KOPT-K1 (cell line): ENCODE data around the gene FOXJ3.
A peak's percentile ranks its signal among the peaks of the same experiment; 100 is the strongest.

ENCODE experiments used
- H3K27ac ChIP-seq: fragments of 200-600 bp; sonication (generic); 2 replicates; pipeline ENCODE4 v1.5.1; 2016; ENCODE audit warnings: antibody characterized with exemption, mild to moderate bottlenecking, low read depth, low read length; ENCODE audit not compliant: poor library complexity, severe bottlenecking
- H3K36me3 ChIP-seq: fragments of 200-600 bp; sonication (generic); 2 replicates; pipeline ENCODE4 v1.5.1; 2017; ENCODE audit warnings: antibody characterized with exemption, mild to moderate bottlenecking, low read length, moderate library complexity; ENCODE audit not compliant: insufficient read depth
- H3K9me3 ChIP-seq: fragments of 200-600 bp; sonication (generic); 2 replicates; pipeline ENCODE4 v1.5.1; 2017; ENCODE audit warnings: antibody characterized with exemption, low read length, mild to moderate bottlenecking; ENCODE audit not compliant: insufficient read depth, poor library complexity, severe bottlenecking

The FOXJ3 gene

DNA sequence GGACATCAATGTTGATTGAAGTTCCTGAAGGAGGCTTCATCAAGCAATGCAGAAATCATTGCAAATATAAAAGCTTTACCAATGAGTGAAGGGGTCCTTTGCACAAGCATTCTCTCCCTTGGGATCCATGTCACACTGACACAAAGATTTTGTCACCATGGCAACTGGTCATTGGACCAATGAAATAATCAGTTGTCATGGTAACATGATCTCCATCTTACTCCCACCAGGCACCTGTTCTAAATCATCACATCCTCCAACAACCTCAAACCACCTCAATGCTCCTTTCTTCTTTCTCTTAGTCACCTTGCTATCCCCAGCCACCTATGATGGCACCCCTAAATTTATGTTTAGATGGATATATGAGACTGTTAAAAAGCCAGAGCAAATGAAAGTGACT, 13.5 kb upstream of the FOXJ3 start:
- H3K9me3 ChIP-seq, result no peaks in the 10 kb centered on the region
- no peaks in the 10 kb centered on the region for H3K36me3 ChIP-seq
- H3K27ac ChIP-seq, result no peak overlapping the region

DNA sequence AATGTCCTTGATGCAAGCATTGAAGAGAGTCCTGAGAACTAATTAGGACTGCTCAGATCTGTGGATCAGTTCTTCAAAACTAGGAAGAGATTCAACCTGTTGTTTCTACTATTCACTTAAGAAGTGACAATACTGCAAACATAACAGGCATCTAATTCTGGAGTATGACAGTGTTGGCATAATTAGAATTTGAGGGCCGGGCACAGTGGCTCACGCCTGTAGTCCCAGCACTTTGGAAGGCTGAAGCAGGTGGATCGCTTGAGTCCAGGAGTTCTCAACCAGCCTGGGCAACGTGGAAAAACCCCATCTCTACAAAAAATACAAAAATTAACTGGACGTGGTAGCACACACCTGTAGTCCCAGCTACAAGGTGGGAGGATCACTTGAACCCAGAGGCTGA, 8.0 kb upstream of the FOXJ3 start:
- no peak overlapping the region for H3K27ac ChIP-seq
- H3K36me3 ChIP-seq, result no peaks in the 10 kb centered on the region

DNA sequence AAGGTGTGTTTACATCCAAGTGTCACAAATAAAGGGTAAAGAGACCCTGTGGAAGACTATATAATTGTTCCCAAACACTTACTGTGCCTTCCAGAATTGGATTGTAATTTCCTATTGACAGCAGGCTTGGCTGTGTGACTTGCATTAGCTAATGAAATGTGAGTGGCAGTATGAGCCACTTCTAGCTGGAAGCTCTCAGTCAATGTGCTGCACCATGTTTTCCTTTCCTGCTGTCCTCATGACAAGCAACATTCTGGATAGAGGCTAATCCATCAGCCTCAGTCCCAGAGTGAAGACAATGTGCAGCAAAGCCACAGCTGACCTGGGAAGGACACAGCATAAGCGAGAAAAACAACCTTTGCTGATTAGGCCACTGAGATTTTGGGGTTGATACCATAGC, 5.9 kb upstream of the FOXJ3 start:
- H3K9me3 ChIP-seq, result no peaks in the 10 kb centered on the region
- H3K36me3 ChIP-seq, result no peaks in the 10 kb centered on the region
- no peak overlapping the region for H3K27ac ChIP-seq

More for the DNA sequence above, 8.0 kb upstream of the FOXJ3 start:
- no peaks in the 10 kb centered on the region for H3K9me3 ChIP-seq

DNA sequence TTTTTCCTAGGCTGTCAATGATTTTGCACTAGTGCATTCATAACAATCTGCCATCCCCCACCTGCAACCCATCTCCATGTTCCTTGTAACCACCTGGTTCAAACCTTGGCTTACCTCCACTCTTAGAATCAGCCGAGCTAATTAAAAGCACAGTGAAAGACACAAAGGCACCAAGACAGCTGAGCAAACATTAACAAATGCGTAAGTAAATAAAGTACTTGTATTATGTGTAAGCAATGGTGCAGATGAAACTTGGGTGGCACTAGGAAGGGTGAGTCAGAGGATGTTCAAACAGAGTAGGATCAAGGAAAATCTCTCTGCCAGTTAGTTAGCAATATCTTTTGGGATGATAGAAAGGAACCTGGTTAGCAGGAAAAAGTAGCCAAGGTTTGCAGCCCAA, 5.1 kb upstream of the FOXJ3 start:
- Histone ChIP-seq H3K36me3 (no peaks in the 10 kb centered on the region), H3K27ac (no peak overlapping the region), H3K9me3 (no peaks in the 10 kb centered on the region)

DNA sequence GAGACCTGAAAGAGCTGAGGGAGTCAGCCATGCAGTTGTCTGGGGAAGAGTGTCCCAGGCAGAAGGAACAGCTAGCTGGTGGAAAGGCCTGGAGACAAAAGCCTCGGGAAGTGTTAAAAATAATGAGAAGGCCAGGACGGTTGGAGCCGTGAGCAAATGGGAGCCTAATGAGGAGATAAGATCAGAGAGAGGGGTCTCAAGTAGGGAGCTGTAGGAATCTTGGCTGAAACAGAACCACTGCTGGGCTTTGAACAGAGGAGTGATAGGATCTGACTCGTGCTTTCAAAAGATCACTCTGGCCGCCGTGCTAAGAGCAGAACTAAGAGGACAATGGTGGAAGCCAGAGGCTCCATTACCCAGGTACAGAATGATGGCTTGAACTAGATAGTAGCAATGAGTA, 1.9 kb upstream of the FOXJ3 start:
- Histone ChIP-seq H3K36me3 (no peaks in the 10 kb centered on the region), H3K9me3 (no peaks in the 10 kb centered on the region), H3K27ac (no peak overlapping the region)

DNA sequence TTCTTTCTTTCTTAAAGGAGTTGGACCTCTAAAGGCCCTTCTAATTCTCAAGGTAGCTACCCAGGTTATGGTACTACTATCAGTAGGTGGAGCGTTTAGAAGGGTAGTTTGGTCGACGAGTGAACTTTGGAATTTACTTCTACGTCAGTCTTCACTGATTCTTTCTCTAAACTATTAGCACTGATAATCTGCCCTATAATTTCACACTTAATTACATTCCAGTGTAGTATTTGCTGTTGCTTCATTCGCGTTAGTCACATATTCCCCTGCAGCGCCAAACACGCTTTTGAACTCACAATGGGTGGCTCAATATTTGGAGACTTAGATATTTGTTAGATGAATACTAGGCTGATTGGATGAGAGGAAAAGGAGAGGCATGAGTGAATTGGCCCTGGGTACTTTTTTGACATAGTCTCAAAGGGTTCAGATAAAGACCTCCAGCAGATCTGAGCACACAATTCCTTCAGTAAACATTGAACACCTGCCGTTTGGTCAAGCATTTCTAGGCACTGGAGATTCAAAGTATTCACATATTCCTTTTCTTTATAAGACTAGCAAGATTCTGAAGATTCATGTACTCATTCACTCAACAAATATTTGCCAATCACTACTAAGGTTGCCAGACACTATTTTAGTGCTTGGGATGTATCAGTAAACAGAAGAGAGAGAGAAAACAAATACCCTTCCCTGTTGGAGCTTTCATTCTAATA, 929 bp upstream of the FOXJ3 start:
- peak overlapping the region; percentile 71 for H3K27ac ChIP-seq
- H3K9me3 ChIP-seq, result no peaks in the 10 kb centered on the region
- H3K36me3 ChIP-seq, result no peaks in the 10 kb centered on the region

DNA sequence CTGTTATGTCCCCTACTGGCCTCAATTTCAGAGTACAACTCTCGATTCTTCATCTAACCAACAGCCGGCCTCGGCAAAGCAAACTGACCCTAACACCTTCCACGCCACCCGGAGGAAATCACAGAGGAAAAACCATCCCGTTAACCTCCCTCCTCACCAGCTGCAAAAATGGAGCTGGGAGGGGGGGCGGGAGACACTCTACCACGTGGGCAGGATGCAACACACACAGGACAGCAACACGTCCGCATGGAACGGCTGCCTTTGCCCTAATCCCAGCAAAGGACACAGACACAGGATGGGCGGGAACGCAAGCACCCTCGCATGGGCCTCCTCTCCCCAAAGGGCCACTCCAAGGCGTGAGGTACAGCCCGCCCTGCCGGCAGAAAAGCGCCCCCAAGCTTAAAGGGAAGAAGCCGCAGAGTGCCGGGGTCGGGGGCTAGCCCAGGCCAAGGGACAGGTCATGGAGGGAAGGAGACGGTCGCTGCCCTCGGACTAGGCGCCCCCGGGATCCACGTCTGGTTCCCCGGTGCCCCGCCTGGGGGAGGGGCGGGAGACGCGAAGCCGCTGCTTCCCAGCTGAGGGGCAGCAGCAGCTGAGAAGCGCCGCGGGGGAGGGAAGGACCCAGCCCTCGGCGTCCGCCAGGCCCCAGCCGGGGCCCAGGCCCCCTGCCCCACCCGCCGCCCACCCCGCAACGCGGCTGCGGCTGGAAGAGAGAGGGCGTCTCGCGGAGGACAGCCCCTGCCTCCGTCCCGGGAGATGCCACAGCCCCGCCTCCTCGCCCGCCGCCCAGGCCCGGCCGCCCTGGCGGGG, 590 bp downstream of the FOXJ3 start:
- Histone ChIP-seq H3K27ac (peak overlapping the region; percentile 71), H3K36me3 (no peaks in the 10 kb centered on the region)

DNA sequence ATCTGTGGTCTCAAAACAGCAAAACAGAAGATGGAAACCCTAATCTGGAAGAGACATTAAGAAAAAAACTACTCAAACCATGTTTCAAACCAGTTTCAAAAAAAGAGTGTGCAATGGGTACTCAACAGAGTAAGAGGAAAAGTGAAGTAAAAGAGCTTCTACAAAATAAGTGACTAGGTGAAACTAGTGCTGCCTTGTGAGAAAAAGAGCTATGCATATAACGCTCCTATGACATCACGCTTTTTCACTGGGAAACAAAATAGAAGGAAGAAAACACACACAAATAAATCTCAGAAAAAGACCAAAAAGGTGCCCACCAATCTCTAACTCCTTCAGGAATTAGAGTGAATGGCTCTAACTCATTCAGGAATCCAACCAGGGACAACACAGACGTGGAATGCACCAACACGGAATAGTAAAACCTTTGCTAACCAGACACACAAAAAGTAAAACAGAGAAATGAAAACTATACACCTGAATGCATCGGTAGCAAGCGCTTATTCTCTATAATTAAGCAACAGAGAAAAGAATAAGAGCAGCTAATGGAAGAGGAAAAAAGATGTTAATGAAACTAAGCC, 1.3 kb downstream of the FOXJ3 start:
- H3K36me3 ChIP-seq, result no peaks in the 10 kb centered on the region
- H3K27ac ChIP-seq, result peak overlapping the region; percentile 71
- H3K9me3 ChIP-seq, result no peaks in the 10 kb centered on the region

More for the DNA sequence above, 590 bp downstream of the FOXJ3 start:
- no peaks in the 10 kb centered on the region for H3K9me3 ChIP-seq

DNA sequence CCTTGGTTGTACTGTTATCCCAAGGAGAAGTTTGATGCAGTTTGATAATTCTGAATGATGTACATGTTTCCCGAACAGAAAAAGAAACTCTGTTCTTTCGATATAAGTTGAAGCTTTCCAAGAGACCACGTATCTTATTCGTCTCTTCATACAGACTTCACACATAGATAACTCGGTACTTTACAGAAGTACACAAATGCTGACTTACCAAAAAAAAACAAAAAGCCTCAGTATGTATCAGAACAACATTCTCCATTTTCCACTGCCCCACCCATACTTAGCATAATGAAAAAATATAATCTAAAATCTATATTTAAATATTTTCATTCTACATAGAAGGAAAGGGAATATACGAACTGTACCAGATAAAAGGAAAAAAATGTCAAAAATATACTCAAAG, 2.2 kb downstream of the FOXJ3 start:
- H3K9me3 ChIP-seq, result no peaks in the 10 kb centered on the region
- no peaks in the 10 kb centered on the region for H3K36me3 ChIP-seq
- H3K27ac ChIP-seq, result no peak overlapping the region

DNA sequence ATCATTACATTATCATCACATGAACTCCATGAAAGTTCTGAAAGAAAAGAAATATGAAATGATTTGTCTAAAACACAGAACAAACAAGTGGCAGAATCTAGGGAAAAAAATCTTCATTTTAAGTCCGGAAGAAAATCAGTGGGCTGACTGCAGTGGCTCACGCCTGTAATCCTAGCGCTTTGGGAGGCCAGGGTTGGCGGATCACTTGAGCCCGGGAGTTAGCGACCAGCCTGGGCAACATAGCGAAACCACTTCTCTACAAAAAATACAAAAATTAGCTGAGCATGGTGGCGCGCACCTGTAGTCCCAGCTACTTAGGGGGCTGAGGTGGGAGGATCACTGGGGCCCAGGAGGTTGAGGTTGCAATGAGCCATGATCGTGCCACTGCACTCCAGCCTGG, 4.8 kb downstream of the FOXJ3 start:
- Histone ChIP-seq H3K9me3 (no peaks in the 10 kb centered on the region), H3K27ac (no peak overlapping the region), H3K36me3 (no peaks in the 10 kb centered on the region)

DNA sequence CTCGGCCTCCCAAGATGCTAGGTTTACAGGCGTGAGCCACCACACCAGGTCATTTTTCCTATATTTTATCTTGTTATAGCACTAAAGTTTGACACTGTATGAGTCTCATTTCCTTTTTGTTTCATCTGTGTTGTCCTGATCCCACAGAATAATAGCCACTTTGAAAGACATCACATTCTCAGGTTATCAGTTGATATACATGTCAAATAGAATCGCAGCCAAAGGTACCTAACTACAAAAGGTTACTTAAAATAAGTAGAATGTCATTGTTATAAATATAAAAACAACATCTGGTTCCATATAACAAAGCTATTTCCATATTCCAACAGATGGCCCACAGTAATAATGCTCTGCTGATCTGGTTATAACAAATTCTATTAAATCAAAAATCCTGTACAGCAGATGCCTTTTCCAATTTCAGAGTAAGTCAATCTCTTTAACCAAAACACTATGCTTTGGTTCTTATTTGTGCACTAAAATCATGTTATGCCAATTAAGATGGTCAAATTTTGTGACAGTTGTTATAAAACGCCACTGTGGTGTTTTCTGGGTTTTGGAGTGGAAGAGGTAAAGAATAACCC, 6.0 kb downstream of the FOXJ3 start:
- Histone ChIP-seq H3K36me3 (no peaks in the 10 kb centered on the region), H3K9me3 (no peaks in the 10 kb centered on the region), H3K27ac (no peak overlapping the region)

DNA sequence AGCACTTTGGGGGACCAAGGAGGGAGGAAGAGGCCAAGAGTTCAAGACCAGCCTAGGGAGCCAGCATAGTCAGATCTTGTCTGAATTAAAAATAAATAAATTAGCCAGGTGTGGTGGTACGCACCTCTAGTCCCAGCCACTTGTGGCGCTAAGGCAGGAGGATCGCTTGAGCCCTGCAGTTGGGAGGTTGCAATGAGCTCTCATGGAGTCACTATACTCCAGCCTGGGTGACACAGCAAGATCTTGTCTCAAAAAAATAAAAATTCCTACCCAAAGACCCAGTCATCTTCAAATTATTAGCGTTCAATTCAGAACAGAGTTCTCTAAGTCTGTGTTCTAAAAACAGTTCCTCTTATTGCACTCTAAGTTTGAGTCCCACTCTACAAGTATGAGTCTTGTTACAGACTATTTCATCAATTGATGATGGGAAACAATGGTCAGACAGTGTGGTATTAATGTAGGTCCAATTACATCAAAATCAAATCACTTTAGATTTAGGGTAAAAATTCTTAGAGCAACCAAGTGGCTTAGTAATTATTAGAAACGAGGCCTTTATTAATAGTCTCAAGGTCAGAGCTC, 6.9 kb downstream of the FOXJ3 start:
- Histone ChIP-seq H3K9me3 (no peaks in the 10 kb centered on the region), H3K36me3 (no peaks in the 10 kb centered on the region), H3K27ac (no peak overlapping the region)

DNA sequence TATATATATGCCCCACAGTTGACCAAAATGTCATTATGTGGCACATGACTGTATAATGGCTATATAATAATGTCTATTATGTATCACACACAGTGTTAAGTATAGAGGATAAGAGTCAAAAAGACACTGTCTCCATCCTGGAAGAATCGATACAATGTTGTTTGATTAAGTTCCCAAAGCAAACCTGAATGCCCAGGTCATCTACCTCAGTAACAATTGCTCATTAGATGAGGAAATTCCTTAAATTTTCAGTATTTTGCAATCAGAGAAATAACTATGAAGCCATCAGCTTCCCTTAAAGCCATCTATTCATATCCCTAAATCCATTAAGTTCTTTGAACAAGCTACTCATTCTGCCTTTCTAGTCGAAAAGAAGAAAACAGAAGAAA, 10.0 kb downstream of the FOXJ3 start:
- Histone ChIP-seq H3K27ac (no peak overlapping the region), H3K9me3 (no peaks in the 10 kb centered on the region), H3K36me3 (no peaks in the 10 kb centered on the region)

DNA sequence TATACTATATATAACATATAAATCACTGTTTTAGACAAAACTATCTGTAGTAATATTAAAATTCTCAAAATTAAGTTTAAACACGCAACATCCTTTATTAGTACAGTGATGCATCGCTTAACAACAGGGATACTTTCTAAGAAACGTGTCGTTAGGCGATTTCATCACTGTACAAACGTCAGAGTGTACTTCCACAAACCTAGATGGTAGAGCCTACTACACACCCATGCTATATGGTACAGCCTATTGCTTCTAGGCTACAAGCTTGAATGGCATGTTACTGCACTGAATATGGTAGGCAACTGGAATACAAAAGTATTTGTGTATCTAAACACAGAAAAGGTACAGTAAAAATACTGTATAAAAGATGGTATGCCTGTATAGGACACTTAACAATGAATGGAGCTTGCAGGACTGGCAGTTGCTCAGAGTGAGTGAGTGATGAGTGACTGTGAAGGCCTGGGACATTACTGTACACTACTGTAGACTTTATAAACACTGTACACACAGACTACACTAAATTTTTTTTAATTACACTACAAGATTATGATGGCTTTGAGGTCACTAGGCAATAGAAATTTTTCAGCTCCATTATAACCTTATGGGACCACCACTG, 10.5 kb downstream of the FOXJ3 start:
- Histone ChIP-seq H3K27ac (no peak overlapping the region), H3K9me3 (no peaks in the 10 kb centered on the region), H3K36me3 (no peaks in the 10 kb centered on the region)

DNA sequence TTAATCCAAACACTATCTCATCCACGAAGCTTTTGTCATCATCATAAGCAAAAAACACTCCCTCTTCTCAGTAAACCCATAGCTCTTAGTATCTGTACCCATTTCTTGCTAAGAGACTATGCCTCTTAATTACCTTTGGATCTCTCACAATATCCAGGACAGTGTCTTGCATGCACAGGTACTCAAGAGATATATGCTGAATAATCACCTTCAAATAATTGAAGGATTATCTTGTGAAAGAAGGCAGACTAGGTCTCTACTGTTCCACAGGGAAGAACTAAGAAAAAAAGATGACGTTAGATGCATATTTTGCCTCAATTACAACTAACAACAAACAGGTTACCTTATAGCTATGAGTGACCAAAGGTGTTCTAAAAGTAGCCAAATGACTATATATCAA, 11.5 kb downstream of the FOXJ3 start:
- Histone ChIP-seq H3K36me3 (no peaks in the 10 kb centered on the region), H3K27ac (no peak overlapping the region), H3K9me3 (no peaks in the 10 kb centered on the region)
